Measurements from ENCODE around the gene GALNT2.

GALNT2 gene

GRCh38 chr1:230236301-230237008 is 169.4 kb downstream of the GALNT2 start:
- DNase-seq (ENCODE audit: low read depth), result no peak

DNA sequence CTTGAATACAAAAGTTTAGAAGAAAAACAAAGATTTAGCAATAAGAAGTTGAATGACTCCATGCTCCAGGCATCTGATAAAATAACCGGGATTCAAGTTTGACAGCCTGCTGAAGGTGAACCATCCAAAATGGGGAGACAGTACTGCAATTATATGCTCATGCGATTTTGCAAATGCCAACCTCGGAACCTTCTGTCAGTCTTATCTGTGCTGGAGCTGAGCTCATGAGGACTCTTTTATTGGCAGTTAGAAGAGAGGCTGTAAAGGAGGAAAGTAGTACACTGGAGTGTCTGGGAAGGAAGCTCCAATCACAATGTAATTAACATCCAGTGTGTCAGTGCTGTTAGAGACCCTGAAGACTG is 170.0 kb downstream of the GALNT2 start:
- no peak for DNase-seq (ENCODE audit: low read depth)

DNA sequence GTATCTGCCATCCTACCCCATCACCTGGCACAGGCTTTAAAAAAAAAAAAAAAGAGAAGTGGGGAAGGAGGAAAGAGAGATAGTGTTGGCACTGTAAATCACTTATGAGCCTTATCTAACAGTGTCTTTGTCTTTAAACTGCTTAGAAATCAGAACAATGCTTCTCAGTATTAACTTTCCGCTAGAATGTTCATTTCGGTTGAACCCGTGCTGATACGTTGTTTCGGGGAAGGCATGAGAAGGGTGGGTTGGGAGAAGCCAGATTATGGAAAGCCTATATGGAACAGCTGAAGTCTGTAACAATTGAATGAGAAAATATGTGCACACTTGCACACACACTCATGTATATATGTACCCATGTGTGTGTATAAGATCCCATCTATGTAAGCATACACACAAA is 170.8 kb downstream of the GALNT2 start:
- no peak for DNase-seq (ENCODE audit: low read depth)

DNA sequence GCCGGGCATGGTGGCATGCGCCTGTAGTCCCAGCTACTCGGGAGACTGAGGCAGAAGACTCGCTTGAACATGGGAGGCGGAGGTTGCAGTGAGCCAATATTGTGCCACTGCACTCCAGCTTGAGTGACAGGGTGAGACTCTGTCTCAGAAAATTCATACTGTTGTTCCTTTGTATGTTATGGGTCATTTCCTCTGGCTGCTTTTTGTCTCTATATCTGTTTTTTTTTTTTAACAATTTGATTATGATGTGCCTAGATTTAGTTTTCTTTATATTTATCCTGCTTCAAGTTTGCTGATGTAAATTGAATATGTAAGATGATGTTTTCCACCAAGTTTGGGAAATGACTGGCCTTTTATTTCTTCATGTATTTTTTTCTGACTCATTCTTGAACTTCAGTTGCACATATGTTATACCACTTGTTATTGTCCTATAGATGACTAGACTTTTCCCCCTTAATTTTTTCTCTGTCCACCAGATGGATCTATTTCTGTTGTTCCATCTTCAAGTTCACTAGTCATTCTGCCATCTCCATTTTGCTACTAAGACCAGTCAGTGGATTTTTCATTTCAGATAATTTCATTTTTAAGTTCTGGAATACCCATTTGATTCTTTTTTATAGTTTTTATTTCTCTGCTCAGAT is 173.5 kb downstream of the GALNT2 start:
- no peak for DNase-seq (ENCODE audit: low read depth)

- DNase-seq (ENCODE audit: low read depth), result no peak
Measured at GRCh38 chr1:230242326-230242725, 175.3 kb downstream of the GALNT2 start.

DNA sequence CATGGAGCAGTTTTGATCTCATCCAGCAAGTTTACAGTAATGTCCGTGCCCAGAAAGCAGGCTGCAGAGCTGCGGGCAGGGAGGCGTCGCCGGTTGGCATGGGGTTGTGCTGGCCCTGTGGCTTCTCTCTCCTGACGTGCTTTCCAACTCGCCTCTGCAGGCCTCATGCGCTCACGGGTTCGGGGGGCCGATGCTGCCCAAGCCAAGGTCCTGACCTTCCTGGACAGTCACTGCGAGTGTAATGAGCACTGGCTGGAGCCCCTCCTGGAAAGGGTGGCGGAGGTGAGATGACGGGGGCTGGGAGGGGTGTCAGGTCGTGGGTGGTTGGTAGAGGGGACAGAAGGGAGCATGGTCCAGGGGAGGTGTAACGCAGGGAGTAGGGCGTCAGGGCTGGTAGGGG is 176.1 kb downstream of the GALNT2 start:
- no peak for DNase-seq (ENCODE audit: low read depth)

- no peak for DNase-seq (ENCODE audit: low read depth)
Measured at GRCh38 chr1:230243583-230244353, 176.7 kb downstream of the GALNT2 start.

DNA sequence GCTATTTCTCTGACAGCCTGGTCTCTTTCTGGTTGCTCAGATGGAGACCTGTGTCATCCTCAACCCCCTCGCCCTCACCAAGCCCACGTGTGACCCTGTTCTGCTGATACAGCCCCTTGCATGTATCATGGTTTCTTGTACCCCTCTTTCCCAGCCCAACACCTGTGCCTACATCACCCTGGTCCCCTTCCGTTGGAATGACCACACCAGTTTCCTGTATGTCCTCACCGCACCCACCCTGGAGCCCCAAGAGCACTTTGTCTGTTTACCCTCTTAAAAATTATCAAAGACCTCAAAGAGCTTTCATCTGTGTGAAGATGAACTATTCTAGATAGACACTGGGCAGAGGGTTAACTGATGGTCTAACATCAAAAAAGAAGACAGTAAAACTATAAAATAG is 179.5 kb downstream of the GALNT2 start:
- no peak for DNase-seq (ENCODE audit: low read depth)

- DNase-seq (ENCODE audit: low read depth), result no peak
Measured at GRCh38 chr1:230248016-230248888, 181.2 kb downstream of the GALNT2 start.

DNA sequence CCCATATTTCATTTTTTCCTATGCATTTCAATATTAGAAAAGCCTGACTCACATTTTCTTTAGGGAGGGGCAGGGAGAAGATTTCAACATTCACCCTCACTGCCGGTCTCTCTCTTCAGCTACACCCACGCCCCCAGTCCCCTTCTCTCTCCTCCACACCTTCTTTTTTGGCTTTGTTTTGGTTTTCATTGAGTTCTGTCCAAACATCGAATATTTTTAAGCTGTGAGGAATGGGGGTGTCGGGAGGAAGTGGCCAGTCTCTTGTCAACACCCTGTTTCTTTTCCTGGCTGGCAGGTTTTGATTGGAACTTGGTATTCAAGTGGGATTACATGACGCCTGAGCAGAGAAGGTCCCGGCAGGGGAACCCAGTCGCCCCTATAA is 181.8 kb downstream of the GALNT2 start:
- no peak for DNase-seq (ENCODE audit: low read depth)

- DNase-seq (ENCODE audit: low read depth), result no peak
Measured at GRCh38 chr1:230249695-230250480, 182.8 kb downstream of the GALNT2 start.

- DNase-seq (ENCODE audit: low read depth), result no peak
Measured at GRCh38 chr1:230250666-230251065, 183.6 kb downstream of the GALNT2 start.

- DNase-seq (ENCODE audit: low read depth), result no peak
Measured at GRCh38 chr1:230251644-230252191, 184.7 kb downstream of the GALNT2 start.

- no peak for DNase-seq (ENCODE audit: low read depth)
Measured at GRCh38 chr1:230253150-230253549, 186.1 kb downstream of the GALNT2 start.

GRCh38 chr1:230254265-230254664 is 187.2 kb downstream of the GALNT2 start:
- DNase-seq (ENCODE audit: low read depth), result no peak

GRCh38 chr1:230255116-230255515 is 188.1 kb downstream of the GALNT2 start:
- DNase-seq (ENCODE audit: low read depth), result no peak

GRCh38 chr1:230255991-230256390 is 189.0 kb downstream of the GALNT2 start:
- no peak for DNase-seq (ENCODE audit: low read depth)

- no peak for DNase-seq (ENCODE audit: low read depth)
Measured at GRCh38 chr1:230256896-230257295, 189.9 kb downstream of the GALNT2 start.

DNA sequence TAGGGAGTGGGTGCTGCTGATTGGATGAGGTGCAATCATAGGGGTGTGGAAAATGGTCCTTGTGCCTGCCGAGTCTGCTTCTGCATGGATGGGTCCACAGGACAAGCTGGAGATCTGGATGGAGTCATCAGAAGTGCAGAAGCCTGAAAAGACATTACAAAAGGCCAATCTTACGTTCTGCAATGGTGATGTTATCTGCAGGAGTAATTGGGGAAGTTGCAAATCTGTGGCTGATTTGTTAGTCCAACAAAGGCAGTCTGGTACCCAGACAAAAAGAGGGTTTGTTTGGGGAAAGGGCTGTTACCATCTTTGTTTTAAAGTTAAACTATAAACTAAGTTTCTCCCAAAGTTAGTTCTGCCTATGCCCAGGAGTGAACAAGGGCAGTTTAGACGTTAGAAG is 192.6 kb downstream of the GALNT2 start:
- no peak for DNase-seq (ENCODE audit: low read depth)

- no peak for DNase-seq (ENCODE audit: low read depth)
Measured at GRCh38 chr1:230260831-230261230, 193.8 kb downstream of the GALNT2 start.
